HG03575 (cell line): ENCODE measurements around the gene NRCAM.
"Not testable (repeated sequence)": the region's sequence is repeated elsewhere in the genome, so short reads cannot be mapped to it uniquely, and the experiment has no call there.

Source experiments
- ATAC-seq: cut with Tn5 transposase; IDR thresholded peaks from one replicate; pipeline ENCODE4 v1.9.1; 2021; ENCODE audit not compliant: unreplicated experiment, insufficient number of reproducible peaks, low FRiP score; ENCODE audit errors: extremely low read depth

The NRCAM gene

GRCh38 chr7:108407676-108408075, 48.6 kb downstream of the NRCAM start:
- ATAC-seq: no peak

- ATAC-seq: no peak
These were observed 49.9 kb downstream of the NRCAM start for GRCh38 chr7:108406222-108406890.

- no peak for ATAC-seq
These were observed 51.5 kb downstream of the NRCAM start for GRCh38 chr7:108404509-108405420.

GRCh38 chr7:108403597-108404217, 52.5 kb downstream of the NRCAM start:
- ATAC-seq: no peak

GRCh38 chr7:108402865-108403264, 53.4 kb downstream of the NRCAM start:
- ATAC-seq: no peak

- ATAC-seq: no peak
These were observed 60.2 kb downstream of the NRCAM start for GRCh38 chr7:108396080-108396479.

GRCh38 chr7:108395426-108395825, 60.8 kb downstream of the NRCAM start:
- no peak for ATAC-seq

GRCh38 chr7:108393097-108393496, 63.1 kb downstream of the NRCAM start:
- not testable (repeated sequence) for ATAC-seq

GRCh38 chr7:108387686-108388085, 68.5 kb downstream of the NRCAM start:
- not testable (repeated sequence) for ATAC-seq

GRCh38 chr7:108385834-108386422, 70.3 kb downstream of the NRCAM start:
- ATAC-seq: no peak

GRCh38 chr7:108384716-108385483, 71.3 kb downstream of the NRCAM start:
- ATAC-seq: no peak

GRCh38 chr7:108382932-108383331, 73.3 kb downstream of the NRCAM start:
- ATAC-seq: no peak

- ATAC-seq: no peak
These were observed 75.7 kb downstream of the NRCAM start for GRCh38 chr7:108380517-108380916.

- no peak for ATAC-seq
These were observed 80.0 kb downstream of the NRCAM start for GRCh38 chr7:108376206-108376605.

- ATAC-seq: no peak
These were observed 80.6 kb downstream of the NRCAM start for GRCh38 chr7:108375668-108376067.

- ATAC-seq: no peak
These were observed 81.3 kb downstream of the NRCAM start for GRCh38 chr7:108374899-108375298.

- ATAC-seq: no peak
These were observed 83.6 kb downstream of the NRCAM start for GRCh38 chr7:108372618-108373017.

GRCh38 chr7:108370616-108371015, 85.6 kb downstream of the NRCAM start:
- ATAC-seq: no peak

- ATAC-seq: no peak
These were observed 87.8 kb downstream of the NRCAM start for GRCh38 chr7:108368466-108368865.
